Panc1 (cell line): Measurements from ENCODE around the gene ID1. TPM values are rescaled to one million over a fixed set of nuclear protein-coding genes. Genes with fewer than 3 reads are reported as not detected.

Source experiments
- ATAC-seq: fragments of 200-7000 bp; cut with Tn5 transposase; 2 replicates; pipeline ENCODE4 v1.9.1; 2020; ENCODE audit warnings: mild to moderate bottlenecking, moderate library complexity
- BruUV-seq: library from RNA; stranded (reverse); fragments of 400-500 nt; replicated peaks from 2 replicates; lab custom pipeline; 2021; lab: Mats Ljungman, UMichigan
- CTCF ChIA-PET: fragments of 300-600 bp; sonication (Branson Sonifier 250); formaldehyde crosslinking; loops from one replicate; lab custom pipeline; 2022; ENCODE audit warnings: antibody characterized with exemption; lab: Charles Lee
- POLR2A ChIA-PET: fragments of 300-600 bp; sonication (Branson Sonifier 250); formaldehyde crosslinking; loops from one replicate; lab custom pipeline; 2022; ENCODE audit warnings: antibody characterized with exemption; lab: Charles Lee
- DNase-seq: peaks from one replicate; pipeline ENCODE4 v3.0.0-alpha.2; 2010; ENCODE audit warnings: low read depth, low spot score
- H3K27ac ChIP-seq: 2 replicates; pipeline ENCODE4 v1.5.1; 2011; ENCODE audit warnings: mild to moderate bottlenecking, low read length, inconsistent platforms
- H3K27me3 ChIP-seq: fragments of 200-500 bp; sonication (Bioruptor generic); 2 replicates; pipeline ENCODE4 v1.6.0; 2014; ENCODE audit warnings: low read length, inconsistent platforms; ENCODE audit not compliant: control insufficient read depth, insufficient read depth
- H3K36me3 ChIP-seq: fragments of 200-500 bp; sonication (Bioruptor generic); 2 replicates; pipeline ENCODE4 v1.5.1; 2014; ENCODE audit warnings: inconsistent platforms, mild to moderate bottlenecking, low read length, moderate library complexity; ENCODE audit not compliant: control insufficient read depth, insufficient read depth
- H3K4me1 ChIP-seq: 2 replicates; pipeline ENCODE4 v1.5.1; 2011; ENCODE audit warnings: inconsistent platforms, mild to moderate bottlenecking, low read length, moderate library complexity; ENCODE audit not compliant: control insufficient read depth, insufficient read depth
- H3K4me3 ChIP-seq, 2 experiments: 2 replicates each; pipeline ENCODE4 v1.5.1; 2011 to 2012; ENCODE audit warnings: low read depth in 2 of 2, low read length in 2 of 2, mild to moderate bottlenecking in 2 of 2, inconsistent platforms in 1 of 2, moderate library complexity in 1 of 2
- H3K9me3 ChIP-seq: fragments of 200-500 bp; sonication (Bioruptor generic); 2 replicates; pipeline ENCODE4 v1.5.1; 2014; ENCODE audit warnings: low read depth, mild to moderate bottlenecking, inconsistent platforms, low read length, moderate library complexity; ENCODE audit not compliant: control insufficient read depth, insufficient read depth
- POLR2AphosphoS5 ChIP-seq: IDR thresholded peaks from 2 replicates; pipeline ENCODE4 v1.6.1; 2012; ENCODE audit warnings: mild to moderate bottlenecking, low read depth, low read length, moderate library complexity
- REST ChIP-seq, 2 experiments: IDR thresholded peaks; 2 replicates each; pipeline ENCODE4 v1.6.1; 2011 to 2012; ENCODE audit warnings: low read depth in 2 of 2, control low read depth in 1 of 2, low read length in 1 of 2, mild to moderate bottlenecking in 1 of 2, moderate library complexity in 1 of 2; ENCODE audit not compliant: insufficient read depth in 1 of 2
- SIN3A ChIP-seq: IDR thresholded peaks from 2 replicates; pipeline ENCODE4 v1.6.1; 2012; ENCODE audit warnings: low read depth, mild to moderate bottlenecking, low read length, moderate library complexity, borderline replicate concordance; ENCODE audit not compliant: insufficient read depth
- TCF7L2 ChIP-seq: IDR thresholded peaks from 2 replicates; pipeline ENCODE4 v1.6.1; 2011; ENCODE audit warnings: mild to moderate bottlenecking, low read depth, low read length, inconsistent platforms
- in situ Hi-C: cut with HindIII; loops from 2 replicates; pipeline ENCODE4 v1.10.0; 2016; ENCODE audit warnings: low sequenced_read_pairs, low pct_unique_long_range_greater_than_20kb
- intact Hi-C: fragments of 100-400 bp; cut with micrococcal nuclease; formaldehyde crosslinking; loops from one replicate; pipeline ENCODE4 v1.10.0; 2022; ENCODE audit not compliant: unreplicated experiment
- total RNA-seq: library from RNA; stranded (reverse); gene quantifications from one replicate; pipeline ENCODE4 v1.2.1, GENCODE V29; 2021; ENCODE audit not compliant: unreplicated experiment
- TF ChIP-seq, protein P1 (sequence below): fragments of 450-650 bp; IDR thresholded peaks from 2 replicates; pipeline ENCODE4 v1.5.1; 2017; ENCODE audit warnings: mild to moderate bottlenecking

ID1 gene
- total RNA-seq, 1 experiment from 2014 or later: 152 TPM

DNA sequence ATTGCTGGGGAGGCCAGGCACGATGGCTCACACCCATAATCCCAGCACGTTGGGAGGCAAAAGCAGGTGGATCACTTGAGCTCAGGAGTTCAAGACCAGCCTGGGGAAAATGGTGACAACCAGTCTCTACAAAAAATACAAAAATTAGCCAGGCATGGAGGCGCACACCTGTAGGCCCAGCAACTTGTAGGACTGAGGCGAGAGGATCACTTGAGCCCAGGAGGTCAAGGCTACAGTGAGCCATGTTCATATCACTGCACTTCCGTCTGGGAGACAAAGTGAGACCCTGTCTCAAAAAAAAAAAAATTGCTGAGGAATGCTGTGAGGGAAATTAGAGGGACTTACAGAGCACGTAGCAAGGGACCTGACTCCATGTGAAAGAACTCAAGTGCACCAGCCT lies 40.8 kb upstream of the ID1 start:
- CTCF ChIA-PET: interaction anchor here (0.6 kb wide), 3 partner anchors 23 to 730 kb away, joined by 3 to 4 read pairs (median 4); no protein-coding TSS in a partner anchor
- intact Hi-C loops: loop anchor here (5.0 kb wide), 1 partner anchor 158 kb away; the partner anchor contains the start of gene BCL2L1
- no peak overlapping the region for H3K27ac ChIP-seq

GRCh38 chr20:31565699-31566318 lies 39.3 kb upstream of the ID1 start:
- no peak for ATAC-seq
- Histone ChIP-seq H3K4me1 (peaks cover 72% of the 10 kb centered on the region), H3K4me3 (no peak overlapping the region), H3K27me3 (no peaks in the 10 kb centered on the region), H3K27ac (peak overlapping the region; percentile 88), H3K36me3 (peaks cover 6% of the 10 kb centered on the region; the same call in 1 of the 2 replicates), H3K9me3 (no peaks in the 10 kb centered on the region)
- ChIA-PET CTCF (interaction anchor here (1.5 to 10.8 kb wide), 3 partner anchors 8 to 68 kb away, joined by 6 to 298 read pairs (median 6); no protein-coding TSS in a partner anchor), POLR2A (interaction anchor here (2.2 kb wide), 1 partner anchor 46 kb away, joined by 7 read pairs; no protein-coding TSS in a partner anchor)
- TF ChIP-seq POLR2AphosphoS5: peak; percentile 20; the same call in 1 of the 2 replicates
- no peak for TF ChIP-seq SIN3A
- intact Hi-C loops (no loop called here), in situ Hi-C loops (loop anchor here (10.0 kb wide), 1 partner anchor 59 kb away; no protein-coding TSS in a partner anchor)
- no peak for DNase-seq
- BruUV-seq: no TSS peak

More for the DNA sequence above, 40.8 kb upstream of the ID1 start:
- Histone ChIP-seq H3K36me3 (peaks cover 4% of the 10 kb centered on the region; the same call in 1 of the 2 replicates), H3K9me3 (no peaks in the 10 kb centered on the region), H3K4me1 (peaks cover 72% of the 10 kb centered on the region), H3K27me3 (no peaks in the 10 kb centered on the region), H3K4me3 (no peak overlapping the region)
- in situ Hi-C loops: loop anchor here (10.0 kb wide), 1 partner anchor 61 kb away; no protein-coding TSS in a partner anchor
- no peak for DNase-seq
- BruUV-seq: no TSS peak
- no peak for ATAC-seq
- TF ChIP-seq REST (IDR thresholded peaks at IDR 0.05; ENCODE audit: insufficient read depth in 1 of 2, low read depth in 2 of 2, low read length in 1 of 2) (no peak), TCF7L2 (no peak), POLR2AphosphoS5 (no peak), SIN3A (no peak)
- POLR2A ChIA-PET: no interaction called here

DNA sequence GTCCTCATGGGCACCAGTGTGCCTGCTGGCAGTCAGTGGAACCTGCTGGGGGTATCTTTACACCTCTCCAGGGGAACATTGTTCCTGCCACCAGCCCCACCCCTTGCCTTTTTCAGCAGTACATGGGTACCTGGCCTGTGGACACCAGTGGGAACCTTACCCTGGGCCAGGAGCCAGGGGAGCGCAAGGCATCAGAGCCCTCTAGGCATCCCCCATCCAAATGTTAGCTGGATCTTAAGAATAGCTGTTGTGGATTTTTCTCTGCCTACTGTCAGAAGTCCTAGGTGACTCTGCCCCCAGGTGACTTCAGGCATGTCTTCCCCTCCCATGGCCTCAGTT lies 38.8 kb upstream of the ID1 start:
- H3K27ac ChIP-seq: peak overlapping the region; percentile 88
- in situ Hi-C loops (loop anchor here (10.0 kb wide), 1 partner anchor 59 kb away; no protein-coding TSS in a partner anchor), intact Hi-C loops (no loop called here)
- CTCF ChIA-PET: interaction anchor here (1.2 to 10.8 kb wide), 4 partner anchors 9 to 68 kb away, joined by 6 to 298 read pairs (median 6); no protein-coding TSS in a partner anchor
- H3K4me3 ChIP-seq: no peak overlapping the region
- peaks cover 72% of the 10 kb centered on the region for H3K4me1 ChIP-seq
- no peak for TF ChIP-seq REST (IDR thresholded peaks at IDR 0.05; ENCODE audit: insufficient read depth in 1 of 2, low read depth in 2 of 2, low read length in 1 of 2)
- no peak for TF ChIP-seq POLR2AphosphoS5
- TF ChIP-seq TCF7L2: no peak
- TF ChIP-seq SIN3A: no peak
- TF ChIP-seq, protein P1, sequence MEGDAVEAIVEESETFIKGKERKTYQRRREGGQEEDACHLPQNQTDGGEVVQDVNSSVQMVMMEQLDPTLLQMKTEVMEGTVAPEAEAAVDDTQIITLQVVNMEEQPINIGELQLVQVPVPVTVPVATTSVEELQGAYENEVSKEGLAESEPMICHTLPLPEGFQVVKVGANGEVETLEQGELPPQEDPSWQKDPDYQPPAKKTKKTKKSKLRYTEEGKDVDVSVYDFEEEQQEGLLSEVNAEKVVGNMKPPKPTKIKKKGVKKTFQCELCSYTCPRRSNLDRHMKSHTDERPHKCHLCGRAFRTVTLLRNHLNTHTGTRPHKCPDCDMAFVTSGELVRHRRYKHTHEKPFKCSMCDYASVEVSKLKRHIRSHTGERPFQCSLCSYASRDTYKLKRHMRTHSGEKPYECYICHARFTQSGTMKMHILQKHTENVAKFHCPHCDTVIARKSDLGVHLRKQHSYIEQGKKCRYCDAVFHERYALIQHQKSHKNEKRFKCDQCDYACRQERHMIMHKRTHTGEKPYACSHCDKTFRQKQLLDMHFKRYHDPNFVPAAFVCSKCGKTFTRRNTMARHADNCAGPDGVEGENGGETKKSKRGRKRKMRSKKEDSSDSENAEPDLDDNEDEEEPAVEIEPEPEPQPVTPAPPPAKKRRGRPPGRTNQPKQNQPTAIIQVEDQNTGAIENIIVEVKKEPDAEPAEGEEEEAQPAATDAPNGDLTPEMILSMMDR: no peak
- no TSS peak for BruUV-seq
- H3K9me3 ChIP-seq: no peaks in the 10 kb centered on the region
- peaks cover 6% of the 10 kb centered on the region; the same call in 1 of the 2 replicates for H3K36me3 ChIP-seq
- no peak for DNase-seq
- POLR2A ChIA-PET: interaction anchor here (2.2 kb wide), 1 partner anchor 45 kb away, joined by 7 read pairs; no protein-coding TSS in a partner anchor
- ATAC-seq: no peak
- no peaks in the 10 kb centered on the region for H3K27me3 ChIP-seq
